Cardiac septum (tissue), 1 donor: ENCODE measurements around the gene LONP2. TPM values are rescaled to one million over a fixed set of nuclear protein-coding genes. Genes with fewer than 3 reads are reported as not detected.

Experiments used
- total RNA-seq: library from RNA; stranded (reverse); fragmentation: NEBNext Ultra II Directional; extraction: Animal tissue kit (Norgen Biotek cat#: 25700); gene quantifications from one replicate; pipeline ENCODE4 v1.2.1, GENCODE V29; 2021
- donor health status: DM: no; HTN: no; CAD: no.

The LONP2 gene
- total RNA-seq, 1 donor from 2014 or later = 68.1 TPM

Other genes starting within 250 kb of the LONP2 start
- gene ABCC12, start 88.3 kb upstream of the LONP2 start, total RNA-seq = not detected
- 0.30 TPM for gene ABCC11, start 3.2 kb downstream of the LONP2 start, total RNA-seq
- 13.8 TPM for gene SIAH1, start 141.1 kb downstream of the LONP2 start, total RNA-seq